NCI-H1436 (cell line): ENCODE results near the gene LRRC34.

Experiments
- DNase-seq: peaks from one replicate; lab custom pipeline; 2025; lab: John Stamatoyannopoulos, UW

The LRRC34 gene

GRCh38 chr3:169813757-169814517 lies 1.2 kb upstream of the LRRC34 start:
- peak; percentile 86 for DNase-seq

- DNase-seq, result no peak
Observed at GRCh38 chr3:169813278-169813677, 574 bp upstream of the LRRC34 start.

- peak; percentile 24 for DNase-seq
Observed at GRCh38 chr3:169811631-169812331, 923 bp downstream of the LRRC34 start.

- no peak for DNase-seq
Observed at GRCh38 chr3:169809230-169809795, 3.4 kb downstream of the LRRC34 start.

- no peak for DNase-seq
Observed at GRCh38 chr3:169804681-169805080, 8.0 kb downstream of the LRRC34 start.

- DNase-seq, result no peak
Observed at GRCh38 chr3:169792359-169792758, 20.3 kb downstream of the LRRC34 start.

GRCh38 chr3:169790687-169791429 lies 21.8 kb downstream of the LRRC34 start:
- DNase-seq, result no peak

- no peak for DNase-seq
Observed at GRCh38 chr3:169790219-169790618, 22.5 kb downstream of the LRRC34 start.

- no peak for DNase-seq
Observed at GRCh38 chr3:169787791-169788190, 24.9 kb downstream of the LRRC34 start.

- no peak for DNase-seq
Observed at GRCh38 chr3:169787120-169787519, 25.6 kb downstream of the LRRC34 start.

GRCh38 chr3:169781209-169781855 lies 31.4 kb downstream of the LRRC34 start:
- no peak for DNase-seq

- DNase-seq, result no peak
Observed at GRCh38 chr3:169780742-169781141, 32.0 kb downstream of the LRRC34 start.

- DNase-seq, result no peak
Observed at GRCh38 chr3:169777822-169778221, 34.9 kb downstream of the LRRC34 start.

GRCh38 chr3:169774186-169774585 lies 38.5 kb downstream of the LRRC34 start:
- no peak for DNase-seq

- peak; percentile 89 for DNase-seq
Observed at GRCh38 chr3:169772897-169773816, 39.5 kb downstream of the LRRC34 start, which contains the start of gene MYNN. TSS of gene MYNN (plus strand) at chr3:169773396. CDS start at chr3:169774296, 900 bp downstream.

- DNase-seq, result peak; percentile 84
Observed at GRCh38 chr3:169772305-169772896, 40.3 kb downstream of the LRRC34 start.

GRCh38 chr3:169771497-169772304 lies 41.0 kb downstream of the LRRC34 start:
- peak; percentile 89 for DNase-seq

- peak; percentile 48 for DNase-seq
Observed at GRCh38 chr3:169769287-169770181, 43.2 kb downstream of the LRRC34 start, which contains the start of gene ACTRT3. TSS of gene ACTRT3 (minus strand) at chr3:169769561. CDS start at chr3:169769520, 41 bp downstream.
